ENCODE results near the gene FEZ2. TPM values are rescaled to one million over a fixed set of nuclear protein-coding genes. Genes with fewer than 3 reads are reported as not detected.
"Not testable (repeated sequence)": the region's sequence is repeated elsewhere in the genome, so short reads cannot be mapped to it uniquely, and the experiment has no call there.

Gene FEZ2
- total RNA-seq, 4 donors from 2014 or later: 34.3 to 51.6 (median 44.5) TPM

GRCh38 chr2:36606925-36607324, 9.0 kb upstream of the FEZ2 start:
- 74 to 77% methylated on average over 3 of the region's 3 CpGs for WGBS, 2 donors
- Histone ChIP-seq H3K36me3 (no peaks in the 10 kb centered on the region), H3K27me3 (no peaks in the 10 kb centered on the region)

GRCh38 chr2:36605273-36605672, 7.3 kb upstream of the FEZ2 start:
- no peaks in the 10 kb centered on the region for H3K9me3 ChIP-seq
- no peak overlapping the region for H3K27ac ChIP-seq
- intact Hi-C loops (cut with DNase I): no loop called here
- no peak for DNase-seq
- no peaks in the 10 kb centered on the region for H3K36me3 ChIP-seq
- no peaks in the 10 kb centered on the region for H3K27me3 ChIP-seq
- no peak overlapping the region for H3K4me3 ChIP-seq (replicated peaks in 1 of 3)
- TF ChIP-seq, protein P1, sequence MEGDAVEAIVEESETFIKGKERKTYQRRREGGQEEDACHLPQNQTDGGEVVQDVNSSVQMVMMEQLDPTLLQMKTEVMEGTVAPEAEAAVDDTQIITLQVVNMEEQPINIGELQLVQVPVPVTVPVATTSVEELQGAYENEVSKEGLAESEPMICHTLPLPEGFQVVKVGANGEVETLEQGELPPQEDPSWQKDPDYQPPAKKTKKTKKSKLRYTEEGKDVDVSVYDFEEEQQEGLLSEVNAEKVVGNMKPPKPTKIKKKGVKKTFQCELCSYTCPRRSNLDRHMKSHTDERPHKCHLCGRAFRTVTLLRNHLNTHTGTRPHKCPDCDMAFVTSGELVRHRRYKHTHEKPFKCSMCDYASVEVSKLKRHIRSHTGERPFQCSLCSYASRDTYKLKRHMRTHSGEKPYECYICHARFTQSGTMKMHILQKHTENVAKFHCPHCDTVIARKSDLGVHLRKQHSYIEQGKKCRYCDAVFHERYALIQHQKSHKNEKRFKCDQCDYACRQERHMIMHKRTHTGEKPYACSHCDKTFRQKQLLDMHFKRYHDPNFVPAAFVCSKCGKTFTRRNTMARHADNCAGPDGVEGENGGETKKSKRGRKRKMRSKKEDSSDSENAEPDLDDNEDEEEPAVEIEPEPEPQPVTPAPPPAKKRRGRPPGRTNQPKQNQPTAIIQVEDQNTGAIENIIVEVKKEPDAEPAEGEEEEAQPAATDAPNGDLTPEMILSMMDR (IDR thresholded peaks at IDR 0.05): no peak
- TF ChIP-seq POLR2A (IDR thresholded peaks at IDR 0.05): no peak
- no peaks in the 10 kb centered on the region for H3K4me1 ChIP-seq

More at GRCh38 chr2:36606925-36607324, 9.0 kb upstream of the FEZ2 start:
- no peak for DNase-seq
- Histone ChIP-seq H3K9me3 (no peaks in the 10 kb centered on the region), H3K27ac (no peak overlapping the region), H3K4me3 (replicated peaks in 1 of 3) (no peak overlapping the region), H3K4me1 (no peaks in the 10 kb centered on the region)
- no peak for TF ChIP-seq POLR2A (IDR thresholded peaks at IDR 0.05)
- TF ChIP-seq, protein P1 (IDR thresholded peaks at IDR 0.05): no peak
- intact Hi-C loops (cut with DNase I): no loop called here

DNA sequence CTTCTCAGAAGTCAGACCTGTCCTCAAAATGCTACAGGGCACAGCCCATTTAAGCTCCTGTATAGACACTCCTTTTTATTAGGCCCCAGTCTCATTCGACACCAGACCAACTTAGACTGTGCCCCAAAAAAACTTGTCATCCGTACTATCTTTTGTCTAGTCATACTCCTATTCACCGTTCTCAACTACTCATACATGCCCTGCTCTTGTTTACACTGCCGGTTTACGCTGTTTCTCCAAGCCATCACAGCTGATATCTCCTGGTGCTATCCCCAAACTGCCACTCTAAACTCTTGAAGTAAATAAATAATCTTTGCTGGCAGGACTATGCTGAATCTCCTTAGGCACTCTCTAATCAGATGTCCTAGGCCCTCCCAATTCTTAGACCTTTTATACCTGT, 5.7 kb upstream of the FEZ2 start:
- H3K4me3 ChIP-seq (replicated peaks in 1 of 3); intact Hi-C loops (cut with DNase I); H3K4me1 ChIP-seq; H3K27me3 ChIP-seq; DNase-seq; H3K27ac ChIP-seq; H3K9me3 ChIP-seq; H3K36me3 ChIP-seq: not testable (repeated sequence)
- 93 to 94% methylated on average over 5 of the region's 5 CpGs for WGBS, 2 donors

GRCh38 chr2:36597003-36597531, 901 bp downstream of the FEZ2 start:
- intact Hi-C loops (cut with DNase I): no loop called here
- DNase-seq: no peak
- 34% methylated on average over 19 of the region's 19 CpGs for WGBS, 2 donors
- no peaks in the 10 kb centered on the region for H3K9me3 ChIP-seq
- no peaks in the 10 kb centered on the region for H3K36me3 ChIP-seq
- no peak overlapping the region for H3K27ac ChIP-seq
- H3K27me3 ChIP-seq: no peaks in the 10 kb centered on the region
- H3K4me1 ChIP-seq: peaks cover 8 to 9% of the 10 kb centered on the region in 2 donors
- peak overlapping the region; percentile 59 to 97 (median 76) for H3K4me3 ChIP-seq (replicated peaks in 1 of 3)
- TF ChIP-seq POLR2A (IDR thresholded peaks at IDR 0.05): no peak
- TF ChIP-seq, protein P1 (IDR thresholded peaks at IDR 0.05): no peak

- Histone ChIP-seq H3K27ac (no peak overlapping the region), H3K4me3 (replicated peaks in 1 of 3) (no peak overlapping the region), H3K4me1 (peaks cover 8 to 9% of the 10 kb centered on the region in 2 donors), H3K27me3 (no peaks in the 10 kb centered on the region), H3K9me3 (no peaks in the 10 kb centered on the region), H3K36me3 (no peaks in the 10 kb centered on the region)
- no peak for DNase-seq
- 97 to 99% methylated on average over 12 of the region's 12 CpGs for WGBS, 2 donors
- intact Hi-C loops (cut with DNase I): no loop called here
- TF ChIP-seq, protein P1 (IDR thresholded peaks at IDR 0.05): no peak
- no peak for TF ChIP-seq POLR2A (IDR thresholded peaks at IDR 0.05)
Measured at GRCh38 chr2:36596397-36596796, 1.6 kb downstream of the FEZ2 start.

- 98% methylated on average over 6 of the region's 6 CpGs for WGBS, 2 donors
- no peaks in the 10 kb centered on the region for H3K9me3 ChIP-seq
- H3K4me1 ChIP-seq: peaks cover 8 to 9% of the 10 kb centered on the region in 2 donors
- H3K27me3 ChIP-seq: no peaks in the 10 kb centered on the region
- intact Hi-C loops (cut with DNase I): no loop called here
- peaks cover 0 to 3% of the 10 kb centered on the region in 2 donors for H3K36me3 ChIP-seq
- TF ChIP-seq, protein P1 (IDR thresholded peaks at IDR 0.05): no peak
- TF ChIP-seq POLR2A (IDR thresholded peaks at IDR 0.05): no peak
- H3K27ac ChIP-seq: no peak overlapping the region
- no peak for DNase-seq
- no peak overlapping the region for H3K4me3 ChIP-seq (replicated peaks in 1 of 3)
Measured at GRCh38 chr2:36594849-36595248, 3.1 kb downstream of the FEZ2 start.

All from thyroid gland (tissue), 4 donors.